Measurements from ENCODE around the gene POLDIP2.

Gene POLDIP2

DNA sequence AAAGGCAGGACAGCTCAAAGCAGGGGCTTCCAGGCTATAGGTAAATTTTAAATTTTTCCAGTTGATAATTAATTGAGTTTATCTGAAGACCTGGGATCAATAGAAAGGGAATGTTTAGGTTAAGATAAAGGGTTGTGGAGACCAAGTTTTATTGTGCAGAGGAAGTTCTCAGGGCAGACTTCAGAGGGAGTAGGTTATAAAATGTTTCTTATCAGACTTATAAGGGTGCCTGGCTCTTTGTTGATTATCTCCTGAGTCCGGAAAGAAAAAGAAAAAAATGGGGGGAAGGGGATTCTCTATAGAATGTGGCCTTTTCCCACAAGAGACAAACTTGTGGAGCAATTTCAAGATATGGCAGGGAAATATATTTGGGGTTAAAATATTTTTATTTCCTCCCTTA lies 32.8 kb upstream of the POLDIP2 start:
- DNase-seq = peak; percentile 50

DNA sequence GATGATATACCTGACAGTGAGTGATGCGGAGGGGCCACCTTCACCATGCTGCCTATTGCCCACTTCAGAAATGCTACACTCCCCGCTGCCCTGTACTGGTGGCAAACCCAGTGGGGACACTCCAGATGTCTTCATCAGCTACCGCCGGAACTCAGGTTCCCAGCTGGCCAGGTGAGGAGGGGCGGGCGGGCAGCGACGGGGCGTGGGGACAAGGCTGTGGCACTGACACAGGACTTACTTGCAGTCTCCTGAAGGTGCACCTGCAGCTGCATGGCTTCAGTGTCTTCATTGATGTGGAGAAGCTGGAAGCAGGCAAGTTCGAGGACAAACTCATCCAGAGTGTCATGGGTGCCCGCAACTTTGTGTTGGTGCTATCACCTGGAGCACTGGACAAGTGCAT lies 30.8 kb upstream of the POLDIP2 start:
- no peak for DNase-seq

DNA sequence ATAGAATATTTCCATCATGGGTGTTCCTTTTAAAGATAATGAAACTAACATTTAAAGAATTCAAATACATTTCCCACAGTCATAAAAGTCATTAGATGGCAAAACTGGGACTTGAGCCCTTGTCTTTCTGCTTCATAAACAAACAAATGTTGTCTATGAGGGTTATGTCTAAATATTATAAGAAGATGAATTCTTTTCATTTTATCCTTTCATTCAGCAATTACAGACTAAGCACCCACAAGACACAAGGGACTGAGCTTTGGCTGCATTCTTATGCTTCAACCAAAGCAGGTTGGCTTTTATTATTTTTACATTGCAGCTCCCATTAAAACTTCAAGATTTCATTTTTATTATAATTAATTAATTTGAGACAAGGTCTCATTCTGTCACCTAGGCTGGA lies 29.1 kb upstream of the POLDIP2 start:
- DNase-seq = no peak

DNA sequence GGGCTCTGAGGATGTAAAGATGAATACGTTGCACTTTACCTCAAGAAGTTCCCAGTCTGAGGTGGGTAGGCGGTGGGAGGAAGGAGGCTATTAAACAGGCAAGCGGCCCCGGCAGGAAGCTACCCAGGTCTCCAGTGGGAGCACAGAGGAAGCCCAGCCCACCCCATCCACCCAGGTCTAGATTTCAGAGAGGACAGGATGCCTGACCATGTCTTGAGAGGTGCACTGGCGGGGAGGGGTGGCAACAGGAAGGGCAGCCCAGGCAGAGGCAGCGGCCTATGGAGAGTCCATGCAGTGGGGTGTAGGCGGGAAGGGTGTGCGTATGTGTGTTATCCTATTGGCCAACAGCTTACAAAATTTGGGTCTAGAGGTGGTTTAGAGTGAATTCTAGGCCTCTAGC lies 28.1 kb upstream of the POLDIP2 start:
- no peak for DNase-seq

DNA sequence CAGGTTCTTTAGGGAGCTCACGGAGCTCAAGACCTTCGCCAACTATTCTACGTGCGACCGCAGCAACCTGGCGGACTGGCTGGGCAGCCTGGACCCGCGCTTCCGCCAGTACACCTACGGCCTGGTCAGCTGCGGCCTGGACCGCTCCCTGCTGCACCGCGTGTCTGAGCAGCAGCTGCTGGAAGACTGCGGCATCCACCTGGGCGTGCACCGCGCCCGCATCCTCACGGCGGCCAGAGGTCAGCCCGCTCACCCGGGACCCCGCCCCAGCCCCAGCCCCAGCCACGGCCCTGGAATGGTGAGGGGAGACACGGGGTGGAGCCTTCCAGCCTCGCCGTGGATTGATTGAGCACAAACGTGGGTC lies 27.7 kb upstream of the POLDIP2 start:
- DNase-seq = no peak

DNA sequence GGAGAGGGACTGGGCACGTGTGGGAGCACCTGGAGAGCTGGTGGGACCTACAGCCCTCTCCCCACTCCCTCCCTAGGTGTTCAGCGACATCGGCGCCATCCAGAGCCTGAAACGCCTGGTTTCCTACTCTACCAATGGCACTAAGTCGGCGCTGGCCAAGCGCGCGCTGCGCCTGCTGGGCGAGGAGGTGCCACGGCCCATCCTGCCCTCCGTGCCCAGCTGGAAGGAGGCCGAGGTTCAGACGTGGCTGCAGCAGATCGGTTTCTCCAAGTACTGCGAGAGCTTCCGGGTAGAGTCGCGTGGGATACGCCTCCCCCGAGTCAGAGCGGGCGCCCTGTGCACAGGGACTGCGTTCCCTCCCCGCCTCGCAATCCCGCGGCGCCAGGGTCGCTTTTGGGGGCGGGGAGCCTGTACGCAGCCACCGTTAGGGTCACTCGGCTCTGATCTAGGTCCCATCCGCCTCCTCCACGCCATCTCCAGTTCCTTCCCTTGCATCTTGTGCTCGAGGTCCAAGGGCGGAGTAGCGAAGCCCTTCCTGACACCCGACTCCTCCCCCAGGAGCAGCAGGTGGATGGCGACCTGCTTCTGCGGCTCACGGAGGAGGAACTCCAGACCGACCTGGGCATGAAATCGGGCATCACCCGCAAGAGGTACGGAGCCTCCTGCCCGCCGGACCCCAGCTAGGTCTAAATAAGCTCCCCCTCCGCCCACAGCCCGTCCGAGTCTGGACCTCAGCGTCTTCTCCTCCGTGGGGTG lies 27.1 kb upstream of the POLDIP2 start:
- DNase-seq = peak; percentile 69

DNA sequence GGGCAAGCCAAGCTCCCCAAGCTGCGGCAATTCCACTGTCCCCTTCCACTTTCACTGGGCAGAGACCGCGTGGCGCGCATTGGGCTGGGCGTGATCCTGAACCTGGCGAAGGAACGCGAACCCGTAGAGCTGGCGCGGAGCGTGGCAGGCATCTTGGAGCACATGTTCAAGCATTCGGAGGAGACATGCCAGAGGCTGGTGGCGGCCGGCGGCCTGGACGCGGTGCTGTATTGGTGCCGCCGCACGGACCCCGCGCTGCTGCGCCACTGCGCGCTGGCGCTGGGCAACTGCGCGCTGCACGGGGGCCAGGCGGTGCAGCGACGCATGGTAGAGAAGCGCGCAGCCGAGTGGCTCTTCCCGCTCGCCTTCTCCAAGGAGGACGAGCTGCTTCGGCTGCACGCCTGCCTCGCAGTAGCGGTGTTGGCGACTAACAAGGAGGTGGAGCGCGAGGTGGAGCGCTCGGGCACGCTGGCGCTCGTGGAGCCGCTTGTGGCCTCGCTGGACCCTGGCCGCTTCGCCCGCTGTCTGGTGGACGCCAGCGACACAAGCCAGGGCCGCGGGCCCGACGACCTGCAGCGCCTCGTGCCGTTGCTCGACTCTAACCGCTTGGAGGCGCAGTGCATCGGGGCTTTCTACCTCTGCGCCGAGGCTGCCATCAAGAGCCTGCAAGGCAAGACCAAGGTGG lies 24.0 kb upstream of the POLDIP2 start:
- peak; percentile 48 for DNase-seq

DNA sequence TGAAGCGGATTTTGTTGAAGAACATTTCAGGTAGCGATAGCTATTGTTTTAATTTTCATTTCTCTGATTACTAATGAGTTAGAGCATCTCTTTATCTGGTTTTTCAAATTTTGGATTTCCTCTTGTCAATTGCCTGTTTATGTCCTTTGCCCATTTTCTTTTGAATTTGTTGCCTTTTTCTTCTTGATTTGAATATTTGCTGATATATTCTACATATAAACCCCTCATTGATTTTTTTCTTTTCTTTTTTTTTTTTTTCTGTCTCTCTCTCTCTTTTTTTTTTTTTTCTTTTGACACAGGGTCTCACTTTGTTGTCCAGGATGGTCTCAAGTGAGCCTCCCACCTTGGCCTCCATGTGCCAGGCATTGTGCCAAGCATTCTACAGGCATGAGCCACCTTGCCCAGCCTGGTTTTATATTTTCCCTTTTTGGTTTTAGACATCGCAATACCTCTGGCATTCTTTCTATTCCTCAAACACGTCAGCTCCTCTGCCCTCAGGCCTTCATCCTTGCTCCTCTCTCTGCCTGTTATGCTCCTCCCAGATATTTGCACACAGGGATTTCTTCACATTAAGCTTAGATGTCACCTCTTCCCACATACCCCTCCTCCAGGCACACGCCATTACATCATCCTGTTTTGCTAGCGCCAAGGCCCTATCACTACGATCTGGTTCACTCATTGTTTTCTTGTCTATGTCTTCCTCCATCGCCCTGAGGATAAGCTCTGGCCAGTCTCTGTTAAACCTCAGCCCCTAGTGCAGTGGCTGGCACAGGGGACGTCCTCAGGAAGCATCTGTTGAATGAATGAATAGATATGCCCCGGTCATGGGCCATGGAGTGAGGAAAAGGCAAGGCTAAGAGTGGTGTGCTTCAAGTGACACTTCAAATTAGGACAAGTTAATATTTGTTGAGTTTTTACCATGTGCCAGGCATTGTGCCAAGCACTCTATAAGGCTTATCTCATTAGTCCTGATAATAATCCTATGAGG lies 22.8 kb upstream of the POLDIP2 start:
- no peak for DNase-seq

DNA sequence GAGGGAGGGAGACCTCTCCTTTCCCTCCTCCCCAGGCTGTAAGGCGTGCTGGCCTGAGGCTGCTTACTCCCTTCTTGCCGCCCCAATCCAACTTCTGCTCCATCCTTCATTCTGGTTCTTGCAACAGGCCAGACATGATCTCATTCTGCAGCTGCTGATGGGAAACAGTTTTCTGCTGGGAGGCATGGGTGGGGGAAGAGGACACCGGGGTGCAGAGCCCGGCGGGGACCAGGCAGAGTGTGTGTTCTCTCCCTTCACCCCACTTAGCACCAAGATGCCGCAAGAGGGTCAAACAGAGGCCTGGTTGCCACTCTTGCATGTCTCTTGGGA lies 15.6 kb upstream of the POLDIP2 start:
- no peak for DNase-seq

DNA sequence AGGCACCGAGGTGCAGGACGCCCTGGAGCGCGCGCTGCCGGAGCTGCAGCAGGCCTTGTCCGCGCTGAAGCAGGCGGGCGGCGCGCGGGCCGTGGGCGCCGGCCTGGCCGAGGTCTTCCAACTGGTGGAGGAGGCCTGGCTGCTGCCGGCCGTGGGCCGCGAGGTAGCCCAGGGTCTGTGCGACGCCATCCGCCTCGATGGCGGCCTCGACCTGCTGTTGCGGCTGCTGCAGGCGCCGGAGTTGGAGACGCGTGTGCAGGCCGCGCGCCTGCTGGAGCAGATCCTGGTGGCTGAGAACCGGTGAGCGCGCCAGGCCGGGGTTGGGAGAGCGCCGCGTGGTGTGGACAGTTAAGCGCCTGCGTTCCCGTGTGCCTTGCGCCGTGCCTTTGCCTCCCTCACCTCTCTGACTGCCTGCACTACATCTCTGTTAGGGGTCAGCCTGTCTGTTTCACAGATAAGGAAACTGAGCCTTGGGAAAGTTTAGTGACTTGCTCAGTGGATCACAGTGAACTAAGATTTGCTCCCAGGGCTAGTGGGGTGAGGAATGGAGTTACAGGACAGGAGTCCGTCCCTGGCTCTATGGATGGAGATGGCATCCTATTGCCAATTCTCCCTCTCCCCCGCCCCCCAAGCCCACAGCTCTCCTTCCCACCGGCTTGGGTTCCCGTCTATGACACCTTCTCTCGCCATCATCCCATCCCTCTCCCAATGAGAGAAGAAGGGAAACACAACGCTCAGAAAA lies 15.0 kb upstream of the POLDIP2 start:
- no peak for DNase-seq

DNA sequence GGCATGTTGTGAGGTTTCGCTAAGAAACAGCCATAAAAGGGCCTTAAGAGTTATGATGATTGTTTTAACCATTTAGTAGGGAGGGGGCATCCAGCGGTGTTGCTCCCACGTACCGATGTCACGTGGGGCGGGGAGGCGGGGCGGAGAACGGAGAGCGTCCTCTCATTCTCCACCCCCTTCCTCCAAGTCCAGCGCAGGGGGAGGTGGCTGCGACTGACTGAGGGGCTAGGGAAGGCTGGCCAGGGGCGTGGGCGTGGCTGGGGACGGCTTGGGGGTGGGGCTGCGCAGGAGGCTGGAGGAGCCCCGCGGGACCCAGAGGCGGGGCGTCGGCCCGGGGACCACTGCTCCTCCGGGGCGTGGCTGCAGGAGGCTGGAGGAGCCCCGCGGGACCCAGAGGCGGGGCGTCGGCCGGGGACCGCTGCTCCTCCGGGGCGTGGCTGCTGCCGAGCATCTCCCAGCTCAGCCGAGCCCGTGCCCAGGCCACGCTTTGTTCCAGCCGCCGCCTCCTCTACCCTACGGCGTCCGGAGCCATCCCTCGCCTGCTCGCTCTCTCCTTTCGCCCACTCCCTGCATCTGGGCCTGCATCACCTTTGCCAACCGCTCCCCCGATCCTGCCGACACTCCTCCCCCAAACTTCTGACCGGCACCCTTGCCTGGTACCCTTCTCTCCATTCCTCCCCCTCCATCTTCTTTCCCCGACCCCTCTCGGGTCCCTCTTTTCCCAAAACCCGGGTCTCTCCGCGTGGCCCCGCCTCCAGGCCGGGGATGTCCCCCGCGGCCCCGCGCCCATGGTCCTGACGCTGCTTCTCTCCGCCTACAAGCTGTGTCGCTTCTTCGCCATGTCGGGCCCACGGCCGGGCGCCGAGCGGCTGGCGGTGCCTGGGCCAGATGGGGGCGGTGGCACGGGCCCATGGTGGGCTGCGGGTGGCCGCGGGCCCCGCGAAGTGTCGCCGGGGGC lies 14.2 kb upstream of the POLDIP2 start, which contains the start of gene SARM1:
TSS of gene SARM1 (plus strand) at position 450 of the 958 bp plus-strand sequence. CDS start at position 789, 339 bp downstream.
- peak; percentile 52 for DNase-seq

DNA sequence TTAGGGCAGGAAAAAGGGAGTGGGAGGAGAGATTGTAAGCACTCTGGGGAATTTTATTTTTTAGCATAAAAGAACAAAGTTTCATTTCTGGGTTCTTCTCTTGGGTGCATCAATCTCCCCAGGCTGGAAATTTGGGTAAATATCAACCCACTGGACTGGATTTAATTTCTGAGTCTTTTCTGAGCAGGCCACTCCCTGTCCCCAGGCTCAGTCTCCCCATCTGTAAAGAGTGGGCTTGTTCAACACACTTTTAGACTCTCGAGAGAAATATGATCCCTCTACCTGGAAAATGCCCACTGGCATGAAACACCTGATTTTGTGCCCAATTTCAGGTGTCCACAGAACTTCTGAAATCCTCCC lies 13.4 kb upstream of the POLDIP2 start:
- no peak for DNase-seq

DNA sequence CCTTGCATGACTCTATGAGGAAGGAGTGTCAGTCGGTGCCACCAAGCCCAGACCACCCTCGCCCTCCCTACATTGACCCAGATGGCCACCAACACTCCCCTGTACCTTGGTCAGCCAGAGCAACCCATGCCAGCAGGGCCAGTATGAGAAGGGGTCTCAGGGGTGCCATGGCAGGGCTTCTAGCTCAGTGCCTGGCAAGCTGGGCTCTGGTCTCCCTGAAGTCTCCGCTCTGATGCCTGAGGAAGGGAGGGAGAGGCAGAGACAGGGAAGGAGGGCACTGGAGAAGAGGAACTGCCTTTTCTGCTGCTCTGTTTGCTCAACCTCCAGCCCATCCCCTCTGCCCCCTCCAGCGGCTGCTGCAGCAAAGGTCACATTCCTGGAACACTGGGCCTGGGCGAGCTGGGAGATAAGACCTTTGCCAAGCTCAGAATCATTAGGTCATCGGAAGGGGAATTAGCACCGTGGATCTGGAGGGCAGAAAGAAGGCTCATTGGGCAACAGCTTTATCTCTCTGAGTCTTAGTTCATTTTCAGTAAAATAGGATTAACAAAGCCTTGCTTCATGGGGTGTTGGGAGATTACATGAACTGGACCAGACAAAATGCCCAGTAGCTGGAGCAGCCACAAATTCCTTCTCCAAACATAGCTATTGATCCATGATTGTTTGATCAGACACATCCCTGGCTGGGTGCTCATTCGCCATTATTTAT lies 12.9 kb upstream of the POLDIP2 start, which contains the start of gene VTN:
TSS of gene VTN (minus strand) at position 273 of the 709 bp plus-strand sequence. CDS start at position 169, 104 bp downstream.
- DNase-seq = peak; percentile 45

DNA sequence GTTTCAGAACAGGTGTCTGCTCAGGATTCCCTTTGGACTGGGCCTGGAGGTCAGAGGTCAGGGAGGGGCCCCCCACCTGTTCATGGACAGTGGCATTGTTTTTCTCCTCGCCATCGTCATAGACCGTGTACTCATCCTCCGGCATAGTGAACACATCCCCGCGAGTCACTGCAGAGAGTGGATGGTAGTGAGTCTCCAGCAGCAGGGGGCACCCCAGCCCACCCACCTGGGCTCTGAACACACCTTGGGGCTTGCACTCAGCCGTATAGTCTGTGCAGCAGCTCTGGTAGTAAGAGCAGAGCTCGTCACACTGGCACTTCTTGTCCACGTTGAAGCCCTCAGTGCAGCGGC lies 12.3 kb upstream of the POLDIP2 start:
- no peak for DNase-seq

DNA sequence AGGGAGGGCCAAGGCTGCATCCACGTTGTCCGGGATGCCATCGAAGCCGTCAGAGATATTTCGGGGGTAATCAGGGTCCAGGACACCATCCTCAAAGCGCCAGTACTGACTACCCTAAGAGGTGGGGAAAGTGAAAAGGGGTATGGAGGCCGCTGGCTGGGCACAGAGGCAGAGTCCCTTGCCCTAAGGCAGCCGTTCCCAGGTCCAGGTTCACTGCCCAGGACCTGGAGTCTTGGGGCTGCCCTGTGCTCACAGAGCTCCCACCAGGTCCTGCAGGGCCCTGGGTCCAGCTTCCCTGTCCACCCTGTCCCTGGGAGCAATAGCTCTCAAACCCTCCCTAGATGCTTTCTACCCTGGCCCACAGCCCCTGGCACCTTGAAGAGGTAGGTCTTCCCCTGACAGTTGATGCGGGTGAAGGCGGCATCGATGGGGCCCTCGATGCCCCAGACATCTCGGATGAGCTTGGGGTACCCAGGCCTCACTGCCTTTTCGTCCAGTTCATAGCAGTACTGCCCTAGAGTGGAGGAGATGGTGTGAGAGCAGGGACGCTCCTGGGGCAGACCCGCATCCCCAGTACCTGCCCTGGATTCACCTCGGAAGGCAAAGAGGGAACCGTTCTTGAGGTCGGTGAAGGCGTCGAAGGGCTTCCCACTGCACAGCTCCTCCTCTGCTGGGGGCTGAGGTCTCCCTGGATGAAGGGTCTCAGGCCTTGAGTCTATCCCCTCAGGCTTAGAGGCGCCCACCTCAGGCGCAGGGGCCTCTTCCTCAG lies 11.8 kb upstream of the POLDIP2 start:
- DNase-seq = no peak

DNA sequence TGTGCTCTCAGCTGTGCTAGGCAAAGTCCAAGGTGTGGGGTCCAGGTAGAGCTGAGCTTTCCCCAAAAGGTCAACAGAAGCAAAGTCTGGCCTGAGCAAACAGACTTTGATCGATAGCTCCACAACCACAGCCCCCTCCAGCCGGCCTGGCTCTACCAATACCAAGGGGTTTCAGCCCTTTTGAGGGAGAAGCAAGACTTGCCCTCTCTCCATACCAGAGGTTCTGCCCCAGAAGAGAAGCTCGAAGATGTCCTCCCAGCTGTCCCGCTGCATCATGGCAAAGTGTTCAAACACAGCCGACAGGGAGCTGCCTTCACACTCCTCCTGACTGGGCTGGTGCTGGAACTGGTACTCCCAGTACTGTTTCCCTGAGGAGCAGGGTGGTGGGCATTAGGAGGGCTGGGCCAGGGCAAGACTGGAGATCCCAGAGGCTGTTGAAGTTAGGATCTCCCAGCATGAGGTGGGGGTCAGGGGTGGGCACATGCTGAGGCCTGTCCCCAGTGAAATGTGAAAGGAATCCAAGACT lies 11.0 kb upstream of the POLDIP2 start:
- no peak for DNase-seq

DNA sequence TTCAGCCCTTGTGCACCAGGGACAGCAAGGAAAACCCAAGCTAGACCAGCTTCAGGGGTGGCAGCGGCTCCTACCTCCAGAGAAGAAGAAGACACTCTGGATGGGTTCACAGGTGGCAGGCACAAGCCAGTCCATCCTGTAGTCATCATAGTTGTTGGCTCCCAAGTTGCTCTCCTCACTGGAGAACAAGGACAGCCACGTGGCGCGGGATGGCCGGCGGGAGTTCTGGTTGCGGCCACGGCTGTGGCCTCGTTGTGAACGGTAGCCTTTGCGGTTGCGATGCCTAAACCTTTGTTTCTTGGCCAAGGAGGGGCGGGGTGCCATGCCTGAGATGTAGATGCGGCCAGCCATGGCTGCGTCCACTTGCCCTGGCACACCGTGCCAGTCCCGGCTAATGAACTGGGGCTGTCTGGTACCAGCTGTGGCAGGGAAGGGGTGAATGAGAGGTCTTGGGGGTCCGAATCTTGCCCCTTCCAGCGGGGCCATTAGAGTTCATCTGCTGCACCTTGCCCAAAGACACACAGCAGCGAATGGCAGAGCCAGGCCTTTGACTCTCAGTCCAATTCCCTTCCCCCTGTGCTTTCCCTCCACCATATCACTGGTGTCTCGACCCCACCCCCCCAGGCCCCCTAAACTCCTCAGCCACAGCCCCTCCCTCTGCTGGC lies 10.4 kb upstream of the POLDIP2 start:
- DNase-seq = no peak

DNA sequence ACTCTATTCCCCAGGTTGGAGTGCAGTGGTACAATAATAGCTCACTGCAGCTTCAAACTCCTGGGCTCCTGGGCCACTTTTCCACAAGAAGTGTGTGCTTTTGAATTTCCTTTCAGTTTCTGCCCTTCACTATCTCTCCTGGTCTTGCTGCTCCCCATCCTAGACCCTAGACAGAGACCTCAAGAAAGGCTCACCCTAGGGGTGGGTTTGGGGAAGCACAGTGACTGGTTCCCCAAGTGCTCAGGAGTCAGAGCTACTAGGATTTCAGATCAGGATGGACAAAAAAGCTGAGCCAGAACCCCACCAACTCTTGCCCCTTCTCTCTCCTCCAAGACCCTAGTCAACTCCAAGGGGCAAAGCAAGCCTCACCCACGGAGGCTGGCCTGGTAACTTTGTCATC lies 9.3 kb upstream of the POLDIP2 start:
- peak; percentile 27 for DNase-seq

DNA sequence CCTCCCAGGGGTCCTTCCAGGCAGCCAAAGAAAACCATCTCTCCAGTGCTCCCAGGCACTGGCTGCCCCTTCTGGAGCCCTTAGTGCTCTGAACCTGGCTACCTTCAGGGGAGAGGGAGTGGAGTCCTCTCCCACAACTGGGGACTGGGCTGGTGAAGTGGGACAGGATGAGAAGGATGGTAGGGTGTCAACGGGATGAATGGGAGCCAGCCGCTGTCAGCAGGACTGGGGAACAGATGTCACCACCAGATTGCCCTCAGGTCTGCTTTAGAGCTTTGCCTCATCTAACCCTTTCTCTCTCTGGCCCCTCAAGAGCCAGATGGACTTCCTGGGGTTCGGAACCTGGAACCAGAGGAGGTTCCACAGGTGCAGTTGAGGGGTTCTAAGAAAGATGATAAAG lies 8.2 kb upstream of the POLDIP2 start:
- DNase-seq = no peak
